NCI-H82 treated with DMSO at 0.1 percent for 48 hours (cell line): ENCODE data around the gene ENPP3.

Experiments
- DNase-seq: peaks from one replicate; lab custom pipeline; 2025; ENCODE audit not compliant: unreplicated experiment; lab: John Stamatoyannopoulos, UW

Gene ENPP3

DNA sequence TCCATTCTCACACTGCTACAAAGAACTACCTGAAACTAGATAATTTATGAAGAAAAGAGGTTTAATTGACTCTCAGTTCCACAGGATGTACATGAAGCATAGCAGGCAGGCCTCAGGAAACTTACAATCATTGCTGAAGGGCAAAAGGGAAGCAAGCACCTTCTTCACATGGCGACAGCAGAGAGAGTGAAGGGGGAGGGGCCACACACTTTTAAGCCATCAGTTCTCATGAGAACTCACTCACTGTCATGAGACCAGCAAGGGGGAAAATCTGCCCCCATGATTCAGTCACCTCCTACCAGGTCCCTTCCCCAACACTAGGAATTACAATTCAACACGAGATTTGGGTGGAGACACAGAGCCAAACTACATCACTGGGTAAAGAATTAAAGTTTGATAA, 158.3 kb downstream of the ENPP3 start:
- DNase-seq = no peak
